Keratinocyte (primary cell): ENCODE results near the gene EPHA6. TPM values are rescaled to one million over a fixed set of nuclear protein-coding genes. Genes with fewer than 3 reads are reported as not detected.

Experiments
- DNase-seq: peaks from one replicate; pipeline ENCODE4 v3.0.0-alpha.2; 2011; ENCODE audit warnings: low read depth, missing footprints, low spot score
- FAIRE-seq: peaks from 2 replicates; lab custom pipeline; 2011; peaks lifted over from hg19 to GRCh38; lab: Jason Lieb, UNC
- H2AFZ ChIP-seq: 2 replicates; pipeline ENCODE4 v1.6.0; 2012; ENCODE audit warnings: low read length, control low read depth, inconsistent platforms; ENCODE audit not compliant: control insufficient read depth
- H3K27ac ChIP-seq: 2 replicates; pipeline ENCODE4 v1.5.1; 2011; ENCODE audit warnings: low read length; ENCODE audit not compliant: control insufficient read depth, insufficient read depth
- H3K27me3 ChIP-seq: 3 replicates; pipeline ENCODE4 v1.6.0; 2011; ENCODE audit warnings: low read length; ENCODE audit not compliant: control insufficient read depth, insufficient read depth; ENCODE audit errors: extremely low read depth
- H3K36me3 ChIP-seq, 2 experiments: 2 replicates in 1 of 2; 3 replicates in 1 of 2; pipeline ENCODE4 v1.5.1; 2011; ENCODE audit warnings: low read length in 2 of 2, mild to moderate bottlenecking in 1 of 2; ENCODE audit not compliant: control insufficient read depth in 2 of 2, insufficient read depth in 2 of 2; ENCODE audit errors: extremely low read depth in 1 of 2
- H3K4me1 ChIP-seq: 3 replicates; pipeline ENCODE4 v1.5.1; 2011; ENCODE audit warnings: low read length; ENCODE audit not compliant: control insufficient read depth, insufficient read depth; ENCODE audit errors: extremely low read depth
- H3K4me2 ChIP-seq: 3 replicates; pipeline ENCODE4 v1.6.0; 2011; ENCODE audit warnings: low read depth, low read length; ENCODE audit not compliant: control insufficient read depth, insufficient read depth; ENCODE audit errors: extremely low read depth
- H3K4me3 ChIP-seq, 3 experiments: fragments of 200-600 bp in 1 of 3; sonication (generic) in 1 of 3; 2 replicates in 2 of 3; 3 replicates in 1 of 3; pipeline ENCODE4 v1.5.1; 2011 to 2016; ENCODE audit warnings: low read length in 3 of 3, mild to moderate bottlenecking in 3 of 3, control low read depth in 2 of 3, inconsistent platforms in 1 of 3, low read depth in 1 of 3, mixed read lengths in 1 of 3, mixed run types in 1 of 3, moderate library complexity in 1 of 3; ENCODE audit not compliant: control insufficient read depth in 2 of 3, insufficient read depth in 2 of 3; ENCODE audit errors: extremely low read depth in 1 of 3
- H3K79me2 ChIP-seq: 2 replicates; pipeline ENCODE4 v1.6.0; 2012; ENCODE audit warnings: low read length; ENCODE audit not compliant: control insufficient read depth, insufficient read depth
- H3K9ac ChIP-seq: 3 replicates; pipeline ENCODE4 v1.6.0; 2011; ENCODE audit warnings: low read length; ENCODE audit not compliant: control insufficient read depth, insufficient read depth; ENCODE audit errors: extremely low read depth
- H3K9me1 ChIP-seq: 3 replicates; pipeline ENCODE4 v1.6.0; 2011; ENCODE audit warnings: low read length; ENCODE audit not compliant: control insufficient read depth, insufficient read depth; ENCODE audit errors: extremely low read depth
- H3K9me3 ChIP-seq: 2 replicates; pipeline ENCODE4 v1.5.1; 2012; ENCODE audit warnings: low read depth, low read length; ENCODE audit not compliant: control insufficient read depth
- H4K20me1 ChIP-seq: 3 replicates; pipeline ENCODE4 v1.6.0; 2011; ENCODE audit warnings: low read length; ENCODE audit not compliant: control insufficient read depth, insufficient read depth; ENCODE audit errors: extremely low read depth
- CTCF ChIP-seq, 3 experiments: IDR thresholded peaks in 1 of 3; conservative IDR thresholded peaks in 1 of 3; optimal IDR thresholded peaks in 1 of 3; 2 replicates in 2 of 3; 3 replicates in 1 of 3; pipeline versions ENCODE3 to v1.5.1; 2011; ENCODE audit warnings: low read length in 3 of 3, mild to moderate bottlenecking in 3 of 3, moderate library complexity in 2 of 3, control low read depth in 1 of 3, inconsistent platforms in 1 of 3; ENCODE audit not compliant: insufficient read depth in 2 of 3; ENCODE audit errors: extremely low read depth in 1 of 3
- EZH2 ChIP-seq: IDR thresholded peaks from one replicate; pipeline ENCODE4 v1.6.1; 2012; ENCODE audit warnings: inconsistent platforms, mild to moderate bottlenecking, low read length, moderate library complexity
- dilution Hi-C: fragments of 300-500 bp; cut with MboI; formaldehyde crosslinking; loops from one replicate; pipeline ENCODE4 v1.7.0; 2020; ENCODE audit warnings: low sequenced_read_pairs; ENCODE audit not compliant: extremely low pct_ligation_motif_present
- polyA plus RNA-seq, 5 experiments: library from polyadenylated mRNA; depleted of rRNA in 3 of 5; stranded (reverse) in 3 of 5; stranded (forward) in 1 of 5; unstranded in 1 of 5; fragments of >200 nt; gene quantifications; 1 replicate in 1 of 5; 2 replicates in 3 of 5; 3 replicates in 1 of 5; pipeline versions ENCODE4 v1.2.1 to v1.2.3, GENCODE V29; 2011 to 2012; ENCODE audit warnings: missing spikeins in 2 of 5, low read depth in 1 of 5, low replicate concordance in 1 of 5

The EPHA6 gene
- polyA plus RNA-seq, 1 donor (not counting 4 experiments of a cell fraction or from before 2014, with no cell fraction given) = not detected

DNA sequence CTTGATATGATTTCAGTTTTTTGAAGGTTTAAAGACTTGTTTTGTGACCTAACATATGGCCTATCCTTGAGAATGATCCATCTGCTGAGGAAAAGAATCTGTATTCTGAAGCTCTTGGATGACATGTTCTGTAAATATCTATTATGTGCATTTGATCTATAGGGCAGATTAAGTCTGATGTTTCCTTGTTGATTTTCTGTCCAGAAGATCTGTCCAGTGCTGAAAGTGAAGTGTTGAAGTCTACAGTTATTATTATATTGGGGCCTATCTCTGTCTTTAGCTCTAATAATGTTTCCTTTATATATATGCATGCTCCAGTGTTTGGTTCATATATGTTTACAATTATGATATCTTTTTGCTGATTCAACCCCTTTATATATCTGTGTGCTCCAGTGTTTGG, 362.8 kb downstream of the EPHA6 start:
- Histone ChIP-seq H3K4me3 (no peak overlapping the region), H4K20me1 (no peaks in the 10 kb centered on the region), H3K9ac (no peak overlapping the region), H3K4me1 (no peaks in the 10 kb centered on the region), H3K79me2 (no peaks in the 10 kb centered on the region), H3K27me3 (no peaks in the 10 kb centered on the region), H3K36me3 (no peaks in the 10 kb centered on the region), H3K9me1 (no peaks in the 10 kb centered on the region), H2AFZ (no peak overlapping the region), H3K27ac (no peak overlapping the region), H3K9me3 (no peaks in the 10 kb centered on the region), H3K4me2 (no peak overlapping the region)
- DNase-seq (no peak), FAIRE-seq (no peak)
- TF ChIP-seq CTCF (optimal IDR thresholded peaks at IDR 0.05 in 1 of 3, IDR thresholded peaks at IDR 0.05 in 1 of 3, conservative IDR thresholded peaks at IDR 0.05 in 1 of 3; ENCODE audit: extremely low read depth in 1 of 3, insufficient read depth in 2 of 3, low read length in 3 of 3) = no peak
- TF ChIP-seq EZH2 = no peak
- dilution Hi-C loops = no loop called here

DNA sequence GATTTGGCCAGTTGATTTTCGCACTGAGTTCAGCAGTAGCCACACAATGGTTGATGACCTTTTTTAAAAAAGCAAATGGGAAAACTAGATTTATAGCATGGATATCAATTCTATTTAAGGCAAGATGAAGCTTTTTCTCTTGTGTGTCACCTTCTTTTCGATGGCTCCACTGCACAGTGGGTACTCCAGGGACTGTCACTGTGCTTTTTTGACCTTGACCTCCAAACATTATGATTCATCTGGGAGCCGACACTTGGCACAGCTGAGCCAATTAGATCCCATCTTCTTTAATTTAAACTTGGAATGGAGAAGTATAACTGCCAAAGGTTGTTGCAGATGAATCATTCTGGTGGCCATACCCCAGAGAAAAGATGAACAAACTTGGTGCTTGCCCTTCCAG, 367.3 kb downstream of the EPHA6 start:
- H3K79me2 ChIP-seq = no peaks in the 10 kb centered on the region
- no peaks in the 10 kb centered on the region for H3K4me1 ChIP-seq
- H3K27me3 ChIP-seq = no peaks in the 10 kb centered on the region
- TF ChIP-seq CTCF (optimal IDR thresholded peaks at IDR 0.05 in 1 of 3, IDR thresholded peaks at IDR 0.05 in 1 of 3, conservative IDR thresholded peaks at IDR 0.05 in 1 of 3; ENCODE audit: extremely low read depth in 1 of 3, insufficient read depth in 2 of 3, low read length in 3 of 3) (no peak), EZH2 (no peak)
- no peaks in the 10 kb centered on the region for H3K36me3 ChIP-seq
- DNase-seq (no peak), FAIRE-seq (no peak)
- H3K9ac ChIP-seq = no peak overlapping the region
- no peak overlapping the region for H3K4me2 ChIP-seq
- dilution Hi-C loops = no loop called here
- H2AFZ ChIP-seq = no peak overlapping the region
- no peak overlapping the region for H3K4me3 ChIP-seq
- no peaks in the 10 kb centered on the region for H4K20me1 ChIP-seq
- H3K9me1 ChIP-seq = no peaks in the 10 kb centered on the region
- H3K27ac ChIP-seq = no peak overlapping the region
- H3K9me3 ChIP-seq = no peaks in the 10 kb centered on the region
